Measurements from ENCODE around the gene GRM8. TPM values are rescaled to one million over a fixed set of nuclear protein-coding genes. Genes with fewer than 3 reads are reported as not detected.
A peak's percentile ranks its signal among the peaks of the same experiment; 100 is the strongest.
"Not testable (repeated sequence)": the region's sequence is repeated elsewhere in the genome, so short reads cannot be mapped to it uniquely, and the experiment has no call there.

Gene GRM8
- total and polyA plus RNA-seq, 2 donors from 2014 or later: 3.2 TPM; not detected in 1

- Histone ChIP-seq H3K9ac (ENCODE audit: low read length in 3 of 3) (no peak overlapping the region), H3K9me3 (ENCODE audit: control insufficient read depth in 2 of 3, insufficient read depth in 1 of 3, low read length in 3 of 3) (no peaks in the 10 kb centered on the region), H3K4me3 (ENCODE audit: low read length in 3 of 3) (no peak overlapping the region), H3K27me3 (ENCODE audit: control insufficient read depth, insufficient read depth, low read length) (no peaks in the 10 kb centered on the region), H3K27ac (ENCODE audit: low read depth in 2 of 2, low read length in 2 of 2) (no peak overlapping the region), H3K36me3 (ENCODE audit: control insufficient read depth in 2 of 3, insufficient read depth in 3 of 3, low read length in 3 of 3) (no peaks in the 10 kb centered on the region), H3K4me1 (ENCODE audit: control insufficient read depth in 2 of 3, insufficient read depth in 2 of 3, low read depth in 1 of 3, low read length in 3 of 3) (no peaks in the 10 kb centered on the region)
- no peak for TF ChIP-seq CTCF (IDR thresholded peaks at IDR 0.05; ENCODE audit: borderline replicate concordance, extremely low read depth, insufficient read depth)
- intact Hi-C loops (cut with DNase I): no loop called here
- FAIRE-seq (no peak), DNase-seq (no peak)
These were observed 322.6 kb downstream of the GRM8 start for GRCh38 chr7:126930166-126930565.

- no peak overlapping the region for H3K4me3 ChIP-seq (ENCODE audit: low read length in 3 of 3)
- FAIRE-seq: no peak
- H3K9me3 ChIP-seq (ENCODE audit: control insufficient read depth in 2 of 3, insufficient read depth in 1 of 3, low read length in 3 of 3): no peaks in the 10 kb centered on the region
- intact Hi-C loops (cut with DNase I): no loop called here
- H3K27ac ChIP-seq (ENCODE audit: low read depth in 2 of 2, low read length in 2 of 2): no peak overlapping the region
- TF ChIP-seq CTCF (IDR thresholded peaks at IDR 0.05; ENCODE audit: borderline replicate concordance, extremely low read depth, insufficient read depth): no peak
- H3K4me1 ChIP-seq (ENCODE audit: control insufficient read depth in 2 of 3, insufficient read depth in 2 of 3, low read depth in 1 of 3, low read length in 3 of 3): no peaks in the 10 kb centered on the region
- no peak overlapping the region for H3K9ac ChIP-seq (ENCODE audit: low read length in 3 of 3)
- no peaks in the 10 kb centered on the region for H3K27me3 ChIP-seq (ENCODE audit: control insufficient read depth, insufficient read depth, low read length)
- DNase-seq: no peak
- no peaks in the 10 kb centered on the region for H3K36me3 ChIP-seq (ENCODE audit: control insufficient read depth in 2 of 3, insufficient read depth in 3 of 3, low read length in 3 of 3)
These were observed 328.3 kb downstream of the GRM8 start for GRCh38 chr7:126924477-126924876.

GRCh38 chr7:126911627-126912026 is 341.1 kb downstream of the GRM8 start:
- H3K9me3 ChIP-seq (ENCODE audit: control insufficient read depth in 2 of 3, insufficient read depth in 1 of 3, low read length in 3 of 3); H3K9ac ChIP-seq (ENCODE audit: low read length in 3 of 3); DNase-seq; intact Hi-C loops (cut with DNase I); H3K4me3 ChIP-seq (ENCODE audit: low read length in 3 of 3); H3K27me3 ChIP-seq (ENCODE audit: control insufficient read depth, insufficient read depth, low read length); H3K36me3 ChIP-seq (ENCODE audit: control insufficient read depth in 2 of 3, insufficient read depth in 3 of 3, low read length in 3 of 3); FAIRE-seq; H3K27ac ChIP-seq (ENCODE audit: low read depth in 2 of 2, low read length in 2 of 2); H3K4me1 ChIP-seq (ENCODE audit: control insufficient read depth in 2 of 3, insufficient read depth in 2 of 3, low read depth in 1 of 3, low read length in 3 of 3): not testable (repeated sequence)

GRCh38 chr7:126908564-126908963 is 344.2 kb downstream of the GRM8 start:
- DNase-seq; H3K27me3 ChIP-seq (ENCODE audit: control insufficient read depth, insufficient read depth, low read length); H3K9ac ChIP-seq (ENCODE audit: low read length in 3 of 3); H3K4me3 ChIP-seq (ENCODE audit: low read length in 3 of 3); H3K9me3 ChIP-seq (ENCODE audit: control insufficient read depth in 2 of 3, insufficient read depth in 1 of 3, low read length in 3 of 3); H3K27ac ChIP-seq (ENCODE audit: low read depth in 2 of 2, low read length in 2 of 2); H3K4me1 ChIP-seq (ENCODE audit: control insufficient read depth in 2 of 3, insufficient read depth in 2 of 3, low read depth in 1 of 3, low read length in 3 of 3); intact Hi-C loops (cut with DNase I); H3K36me3 ChIP-seq (ENCODE audit: control insufficient read depth in 2 of 3, insufficient read depth in 3 of 3, low read length in 3 of 3): not testable (repeated sequence)
- FAIRE-seq: peak; percentile 60

GRCh38 chr7:126907657-126908056 is 345.1 kb downstream of the GRM8 start:
- FAIRE-seq; H3K9ac ChIP-seq (ENCODE audit: low read length in 3 of 3); H3K27me3 ChIP-seq (ENCODE audit: control insufficient read depth, insufficient read depth, low read length); DNase-seq; H3K4me1 ChIP-seq (ENCODE audit: control insufficient read depth in 2 of 3, insufficient read depth in 2 of 3, low read depth in 1 of 3, low read length in 3 of 3); H3K4me3 ChIP-seq (ENCODE audit: low read length in 3 of 3); H3K9me3 ChIP-seq (ENCODE audit: control insufficient read depth in 2 of 3, insufficient read depth in 1 of 3, low read length in 3 of 3); H3K27ac ChIP-seq (ENCODE audit: low read depth in 2 of 2, low read length in 2 of 2); H3K36me3 ChIP-seq (ENCODE audit: control insufficient read depth in 2 of 3, insufficient read depth in 3 of 3, low read length in 3 of 3); intact Hi-C loops (cut with DNase I): not testable (repeated sequence)

GRCh38 chr7:126905255-126905654 is 347.5 kb downstream of the GRM8 start:
- H3K36me3 ChIP-seq (ENCODE audit: control insufficient read depth in 2 of 3, insufficient read depth in 3 of 3, low read length in 3 of 3); intact Hi-C loops (cut with DNase I); FAIRE-seq; H3K4me1 ChIP-seq (ENCODE audit: control insufficient read depth in 2 of 3, insufficient read depth in 2 of 3, low read depth in 1 of 3, low read length in 3 of 3); H3K27me3 ChIP-seq (ENCODE audit: control insufficient read depth, insufficient read depth, low read length); H3K27ac ChIP-seq (ENCODE audit: low read depth in 2 of 2, low read length in 2 of 2); H3K4me3 ChIP-seq (ENCODE audit: low read length in 3 of 3); H3K9me3 ChIP-seq (ENCODE audit: control insufficient read depth in 2 of 3, insufficient read depth in 1 of 3, low read length in 3 of 3); H3K9ac ChIP-seq (ENCODE audit: low read length in 3 of 3); DNase-seq: not testable (repeated sequence)

- H3K4me1 ChIP-seq (ENCODE audit: control insufficient read depth in 2 of 3, insufficient read depth in 2 of 3, low read depth in 1 of 3, low read length in 3 of 3); H3K4me3 ChIP-seq (ENCODE audit: low read length in 3 of 3); H3K9ac ChIP-seq (ENCODE audit: low read length in 3 of 3); H3K27me3 ChIP-seq (ENCODE audit: control insufficient read depth, insufficient read depth, low read length); intact Hi-C loops (cut with DNase I); H3K36me3 ChIP-seq (ENCODE audit: control insufficient read depth in 2 of 3, insufficient read depth in 3 of 3, low read length in 3 of 3); H3K9me3 ChIP-seq (ENCODE audit: control insufficient read depth in 2 of 3, insufficient read depth in 1 of 3, low read length in 3 of 3); H3K27ac ChIP-seq (ENCODE audit: low read depth in 2 of 2, low read length in 2 of 2); DNase-seq; FAIRE-seq: not testable (repeated sequence)
These were observed 351.5 kb downstream of the GRM8 start for GRCh38 chr7:126901041-126901765.

Measured in kidney (tissue), 14 donors.